Motor neuron (in vitro differentiated cells): Measurements from ENCODE around the gene PRDX5. TPM values are rescaled to one million over a fixed set of nuclear protein-coding genes. Genes with fewer than 3 reads are reported as not detected.

Experiments
- ATAC-seq, 8 experiments: fragments of 200-7000 bp; cut with Tn5 transposase; replicated peaks in 6 of 8; 2 replicates each; pipeline ENCODE4 v1.8.0; 2021; ENCODE audit warnings: mild to moderate bottlenecking in 8 of 8, moderate library complexity in 8 of 8
- H3K27ac ChIP-seq, 2 donors: fragments of 250-450 bp; sonication (Bioruptor Pico); 2 replicates each; pipeline ENCODE4 v1.9.0; 2021; ENCODE audit warnings: antibody characterized with exemption in 2 of 2, mild to moderate bottlenecking in 2 of 2, moderate library complexity in 1 of 2
- H3K4me1 ChIP-seq, 2 donors: fragments of 250-450 bp; sonication (Bioruptor Pico); replicated peaks in 1 of 2; 2 replicates each; pipeline ENCODE4 v1.6.1; 2021; ENCODE audit warnings: antibody characterized with exemption in 2 of 2, mild to moderate bottlenecking in 2 of 2, moderate library complexity in 1 of 2
- H3K4me3 ChIP-seq, 5 donors: fragments of 250-450 bp; sonication (Bioruptor Pico); 2 replicates each; pipeline ENCODE4 v1.9.0; 2021; ENCODE audit warnings: antibody characterized with exemption in 5 of 5, mild to moderate bottlenecking in 5 of 5, moderate library complexity in 4 of 5
- WGBS, 10 experiments: fragments of 450-650 bp; shearing (Covaris generic); methylation state at CpG; one replicate each; pipeline ENCODE4 v1.0.0; 2022; 5-methylcytosine and 5-hydroxymethylcytosine counted together
- in situ Hi-C, 9 experiments: fragments of 400-800 bp; cut with MboI; loops; one replicate each; pipeline ENCODE4 v1.15.0; 2021; ENCODE audit warnings: low sequenced_read_pairs in 9 of 9, low pct_unique_long_range_greater_than_20kb in 2 of 9; ENCODE audit not compliant: unreplicated experiment in 9 of 9
- total RNA-seq, 8 experiments: library from RNA; unstranded; fragments of 300-600 nt; gene quantifications; 2 replicates each; pipeline versions ENCODE4 v1.2.3 to v1.2.4, GENCODE V29; 2022

The PRDX5 gene
- total RNA-seq, 8 experiments from 2014 or later: 218 to 801 (median 352) TPM

GRCh38 chr11:64353715-64354506 lies 36.0 kb downstream of the PRDX5 start:
- 87% methylated on average over 3 of the region's 20 CpGs; no CpG with 5 or more reads in 9 of the 10 experiments for WGBS, 10 experiments
- Histone ChIP-seq H3K4me3 (no peak overlapping the region), H3K27ac (peak overlapping the region in 1 of 2 donors; percentile 18), H3K4me1 (peaks cover 22 to 40% of the 10 kb centered on the region in 2 donors)
- in situ Hi-C loops: no loop called here
- no peak for ATAC-seq

- Histone ChIP-seq H3K4me3 (peak overlapping the region in 2 of 5 donors; percentile 2 to 5), H3K27ac (peak overlapping the region in 1 of 2 donors; percentile 54), H3K4me1 (peaks cover 31 to 50% of the 10 kb centered on the region in 2 donors)
- in situ Hi-C loops: no loop called here
- WGBS, 10 experiments: 30 to 88% (median 67%) methylated on average over 1 to 8 of the region's 23 CpGs; no CpG with 5 or more reads in 3 of the 10 experiments
- ATAC-seq: peak; percentile 23 to 76 (median 68)
Measured at GRCh38 chr11:64355078-64355940, 37.4 kb downstream of the PRDX5 start.

GRCh38 chr11:64356498-64357411 lies 38.8 kb downstream of the PRDX5 start:
- in situ Hi-C loops: no loop called here
- no peak overlapping the region for H3K27ac ChIP-seq
- peaks cover 28 to 45% of the 10 kb centered on the region in 2 donors for H3K4me1 ChIP-seq
- 40 to 100% (median 84%) methylated on average over 1 to 6 of the region's 25 CpGs; no CpG with 5 or more reads in 5 of the 10 experiments for WGBS, 10 experiments
- peak in 3 of 8 experiments; percentile 2 to 8 (median 4) for ATAC-seq
- H3K4me3 ChIP-seq: no peak overlapping the region

- Histone ChIP-seq H3K4me3 (no peak overlapping the region), H3K4me1 (peaks cover 27 to 44% of the 10 kb centered on the region in 2 donors), H3K27ac (no peak overlapping the region)
- WGBS, 10 experiments: 100% methylated on average over 2 of the region's 6 CpGs; no CpG with 5 or more reads in 9 of the 10 experiments
- in situ Hi-C loops: no loop called here
- no peak for ATAC-seq
Measured at GRCh38 chr11:64357446-64357845, 39.5 kb downstream of the PRDX5 start.

- Histone ChIP-seq H3K27ac (peak overlapping the region; percentile 19 to 83), H3K4me3 (peak overlapping the region in 2 of 5 donors; percentile 45 to 49), H3K4me1 (peaks cover 27 to 44% of the 10 kb centered on the region in 2 donors)
- 88 to 100% methylated on average over 1 to 5 of the region's 13 CpGs; no CpG with 5 or more reads in 8 of the 10 experiments for WGBS, 10 experiments
- in situ Hi-C loops: no loop called here
- ATAC-seq: peak in 4 of 8 experiments; percentile 2 to 21 (median 3)
Measured at GRCh38 chr11:64357904-64358535, 40.1 kb downstream of the PRDX5 start.

- Histone ChIP-seq H3K27ac (peak overlapping the region; percentile 19 to 83), H3K4me3 (peak overlapping the region; percentile 28 to 49 (median 45)), H3K4me1 (peaks cover 27 to 44% of the 10 kb centered on the region in 2 donors)
- WGBS, 10 experiments: 0 to 60% (median 0%) methylated on average over 1 to 2 of the region's 7 CpGs; no CpG with 5 or more reads in 7 of the 10 experiments
- in situ Hi-C loops: no loop called here
- ATAC-seq: peak in 5 of 8 experiments; percentile 1 to 14 (median 1)
Measured at GRCh38 chr11:64358536-64358906, 40.6 kb downstream of the PRDX5 start.

GRCh38 chr11:64358907-64359711 lies 41.2 kb downstream of the PRDX5 start, which contains the start of gene RPS6KA4:
Gene RPS6KA4, plus strand, starts transcription at chr11:64359162. Its CDS starts 74 bp downstream, at chr11:64359236.
- ATAC-seq: peak; percentile 59 to 88 (median 72)
- in situ Hi-C loops: no loop called here
- Histone ChIP-seq H3K4me3 (peak within 1 kb of the TSS; percentile 28 to 49 (median 45)), H3K4me1 (peaks cover 27 to 43% of the 10 kb centered on the region in 2 donors), H3K27ac (peak within 1 kb of the TSS; percentile 19 to 83)
- WGBS, 10 experiments: 0 to 12% (median 0%) methylated on average over 2 to 12 of the region's 70 CpGs; no CpG with 5 or more reads in 4 of the 10 experiments

- no peak for ATAC-seq
- WGBS, 10 experiments: 20% methylated on average over 1 of the region's 38 CpGs; no CpG with 5 or more reads in 9 of the 10 experiments
- H3K4me1 ChIP-seq: peaks cover 27 to 39% of the 10 kb centered on the region in 2 donors
- peak overlapping the region; percentile 28 to 49 (median 45) for H3K4me3 ChIP-seq
- in situ Hi-C loops: no loop called here
- peak overlapping the region in 1 of 2 donors; percentile 83 for H3K27ac ChIP-seq
Measured at GRCh38 chr11:64359712-64360445, 42.0 kb downstream of the PRDX5 start.

GRCh38 chr11:64360448-64360921 lies 42.6 kb downstream of the PRDX5 start:
- Histone ChIP-seq H3K27ac (no peak overlapping the region), H3K4me1 (peaks cover 27 to 36% of the 10 kb centered on the region in 2 donors), H3K4me3 (no peak overlapping the region)
- WGBS, 10 experiments: 44 to 100% (median 75%) methylated on average over 1 to 3 of the region's 13 CpGs; no CpG with 5 or more reads in 4 of the 10 experiments
- no peak for ATAC-seq
- in situ Hi-C loops: no loop called here

- Histone ChIP-seq H3K4me3 (no peak overlapping the region), H3K4me1 (peaks cover 27 to 33% of the 10 kb centered on the region in 2 donors), H3K27ac (no peak overlapping the region)
- in situ Hi-C loops: no loop called here
- ATAC-seq: no peak
- no CpG with 5 or more reads among the region's 18 CpGs for WGBS, 10 experiments
Measured at GRCh38 chr11:64361659-64362058, 43.7 kb downstream of the PRDX5 start.
